ENCODE data around the gene EMX1. TPM values are rescaled to one million over a fixed set of nuclear protein-coding genes. Genes with fewer than 3 reads are reported as not detected.

EMX1 gene
- total RNA-seq, 1 donor from 2014 or later = not detected

DNA sequence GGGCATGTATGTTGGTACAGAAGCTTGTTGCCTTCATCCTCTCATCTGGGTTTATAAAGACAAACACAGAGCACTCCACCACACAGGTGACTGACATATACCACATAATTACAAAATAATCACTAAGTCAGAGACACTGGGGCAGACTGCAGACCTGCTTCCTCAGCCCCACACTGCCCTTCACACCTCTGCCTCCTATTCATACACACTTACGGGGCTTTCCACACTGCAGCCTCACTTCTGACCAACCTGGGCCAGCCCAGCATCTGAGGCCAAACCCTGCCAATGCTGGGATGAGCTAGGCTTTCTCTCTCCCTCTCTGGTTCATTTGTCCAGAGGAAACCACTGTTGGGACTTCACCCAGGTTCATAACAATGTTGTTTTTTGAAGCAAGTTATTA lies 4.5 kb downstream of the EMX1 start:
- H3K9me3 Mint-ChIP-seq (ENCODE audit: unreplicated experiment) = no peaks in the 10 kb centered on the region
- no peaks in the 10 kb centered on the region for H3K36me3 Mint-ChIP-seq (ENCODE audit: unreplicated experiment)
- H3K4me1 Mint-ChIP-seq (ENCODE audit: unreplicated experiment) = peaks cover 21% of the 10 kb centered on the region
- peak; percentile 60 for DNase-seq (ENCODE audit: extremely low spot score, unreplicated experiment)
- peaks cover 69% of the 10 kb centered on the region for H3K27me3 Mint-ChIP-seq (ENCODE audit: unreplicated experiment)
- H3K27ac Mint-ChIP-seq (ENCODE audit: unreplicated experiment) = no peak overlapping the region
- TF ChIP-seq CTCF (IDR thresholded peaks at IDR 0.05) = no peak
- no peak overlapping the region for H3K4me3 Mint-ChIP-seq (ENCODE audit: unreplicated experiment)

DNA sequence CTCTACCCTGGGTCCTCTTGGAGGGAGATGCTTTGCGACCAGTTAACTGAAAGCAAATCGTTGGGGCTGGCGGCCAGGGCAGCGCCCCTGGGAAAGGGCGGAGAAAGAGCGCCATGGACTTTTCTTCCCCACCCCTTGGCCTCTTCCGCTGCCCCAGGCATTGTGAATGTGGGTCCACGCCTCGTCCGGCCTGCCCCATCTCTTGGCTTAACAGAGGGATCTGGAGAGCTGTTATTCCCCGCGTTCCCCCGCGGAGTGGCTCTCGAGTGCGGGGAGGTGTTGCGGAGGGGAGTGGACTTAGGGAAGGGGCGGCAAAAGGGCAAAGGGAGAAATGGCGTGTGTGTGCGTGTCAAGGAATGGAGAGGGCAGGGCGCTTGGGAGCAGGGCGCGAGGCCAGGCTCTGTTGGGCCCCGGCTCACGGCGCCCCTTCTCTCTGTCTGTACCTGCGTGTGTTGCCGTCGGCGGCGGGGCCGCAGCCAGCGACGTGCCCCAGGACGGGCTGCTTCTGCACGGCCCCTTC lies 6.6 kb downstream of the EMX1 start:
- no peaks in the 10 kb centered on the region for H3K9me3 Mint-ChIP-seq (ENCODE audit: unreplicated experiment)
- DNase-seq (ENCODE audit: extremely low spot score, unreplicated experiment) = peak; percentile 79
- no peak overlapping the region for H3K27ac Mint-ChIP-seq (ENCODE audit: unreplicated experiment)
- H3K27me3 Mint-ChIP-seq (ENCODE audit: unreplicated experiment) = peaks cover 61% of the 10 kb centered on the region
- peak overlapping the region; percentile 38 for H3K4me3 Mint-ChIP-seq (ENCODE audit: unreplicated experiment)
- H3K4me1 Mint-ChIP-seq (ENCODE audit: unreplicated experiment) = peaks cover 15% of the 10 kb centered on the region
- no peaks in the 10 kb centered on the region for H3K36me3 Mint-ChIP-seq (ENCODE audit: unreplicated experiment)
- no peak for TF ChIP-seq CTCF (IDR thresholded peaks at IDR 0.05)

DNA sequence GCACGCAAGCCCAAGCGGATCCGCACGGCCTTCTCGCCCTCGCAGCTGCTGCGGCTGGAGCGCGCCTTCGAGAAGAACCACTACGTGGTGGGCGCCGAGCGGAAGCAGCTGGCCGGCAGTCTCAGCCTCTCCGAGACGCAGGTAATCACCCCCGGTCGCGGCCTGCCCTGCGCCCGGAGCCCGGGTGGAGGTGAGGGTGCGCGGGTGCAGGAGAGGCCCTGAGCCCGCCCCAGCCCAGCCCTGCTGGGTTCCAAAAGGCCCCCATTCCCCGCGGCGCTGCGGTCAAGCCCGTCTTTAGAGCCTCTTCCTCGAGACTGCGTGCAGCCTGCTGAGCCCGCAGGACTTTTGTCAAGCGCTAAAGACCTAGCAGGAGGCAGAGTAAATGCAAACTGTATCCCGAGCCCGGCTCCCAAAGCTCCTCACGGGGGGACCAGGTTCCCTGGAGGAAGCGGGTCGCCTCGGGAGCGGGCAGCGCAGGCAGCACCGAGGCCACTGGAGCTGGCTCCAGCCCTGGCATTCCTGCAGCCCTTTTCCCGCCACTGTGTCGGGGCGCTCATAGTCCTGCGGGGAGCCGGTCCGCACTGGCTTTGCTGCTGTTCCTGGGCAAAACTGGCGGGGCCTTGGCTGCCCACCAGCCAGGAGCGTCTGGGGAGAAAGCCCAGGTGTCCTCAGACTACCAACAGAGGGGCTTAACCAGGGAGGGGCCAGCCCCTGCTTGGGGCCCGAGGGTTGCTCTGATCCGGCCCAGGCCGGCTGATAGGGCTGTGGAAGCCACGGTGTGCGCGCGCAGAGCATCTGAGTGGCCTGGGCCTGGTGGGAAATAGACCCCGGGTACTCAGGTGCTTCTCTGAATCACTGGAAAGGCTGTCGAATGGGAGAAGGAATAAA lies 7.3 kb downstream of the EMX1 start:
- peak; percentile 84 for DNase-seq (ENCODE audit: extremely low spot score, unreplicated experiment)
- H3K27me3 Mint-ChIP-seq (ENCODE audit: unreplicated experiment) = peaks cover 53% of the 10 kb centered on the region
- H3K4me3 Mint-ChIP-seq (ENCODE audit: unreplicated experiment) = no peak overlapping the region
- no peak for TF ChIP-seq CTCF (IDR thresholded peaks at IDR 0.05)
- H3K36me3 Mint-ChIP-seq (ENCODE audit: unreplicated experiment) = no peaks in the 10 kb centered on the region
- peaks cover 13% of the 10 kb centered on the region for H3K4me1 Mint-ChIP-seq (ENCODE audit: unreplicated experiment)
- no peaks in the 10 kb centered on the region for H3K9me3 Mint-ChIP-seq (ENCODE audit: unreplicated experiment)
- H3K27ac Mint-ChIP-seq (ENCODE audit: unreplicated experiment) = no peak overlapping the region

GRCh38 chr2:72925328-72925943 lies 8.1 kb downstream of the EMX1 start:
- Mint-ChIP-seq H3K27ac (ENCODE audit: unreplicated experiment) (no peak overlapping the region), H3K36me3 (ENCODE audit: unreplicated experiment) (no peaks in the 10 kb centered on the region), H3K9me3 (ENCODE audit: unreplicated experiment) (no peaks in the 10 kb centered on the region), H3K27me3 (ENCODE audit: unreplicated experiment) (peaks cover 46% of the 10 kb centered on the region), H3K4me1 (ENCODE audit: unreplicated experiment) (peaks cover 9% of the 10 kb centered on the region), H3K4me3 (ENCODE audit: unreplicated experiment) (no peak overlapping the region)
- DNase-seq (ENCODE audit: extremely low spot score, unreplicated experiment) = peak; percentile 76
- no peak for TF ChIP-seq CTCF (IDR thresholded peaks at IDR 0.05)

DNA sequence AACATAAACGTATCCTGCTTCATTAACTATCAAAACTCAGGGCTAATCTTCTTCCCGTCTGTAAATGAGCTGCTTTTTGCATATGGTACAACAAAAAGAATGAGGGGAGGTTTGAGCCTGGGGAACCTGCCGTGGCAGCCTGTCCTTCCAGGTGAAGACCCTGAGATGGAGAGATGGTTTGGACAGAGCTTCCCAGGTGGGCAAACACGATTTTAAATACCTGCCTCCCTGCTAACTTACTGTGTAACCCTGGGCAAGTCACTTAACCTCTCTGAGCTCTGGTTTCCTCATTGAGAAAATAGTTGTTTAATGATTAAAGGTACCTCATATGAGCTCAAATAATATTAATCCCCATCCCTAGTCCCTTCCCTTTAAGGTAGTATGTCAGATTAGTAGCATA lies 9.0 kb downstream of the EMX1 start:
- no peak overlapping the region for H3K4me3 Mint-ChIP-seq (ENCODE audit: unreplicated experiment)
- no peak overlapping the region for H3K27ac Mint-ChIP-seq (ENCODE audit: unreplicated experiment)
- peaks cover 6% of the 10 kb centered on the region for H3K4me1 Mint-ChIP-seq (ENCODE audit: unreplicated experiment)
- no peaks in the 10 kb centered on the region for H3K9me3 Mint-ChIP-seq (ENCODE audit: unreplicated experiment)
- no peak for DNase-seq (ENCODE audit: extremely low spot score, unreplicated experiment)
- H3K27me3 Mint-ChIP-seq (ENCODE audit: unreplicated experiment) = peaks cover 40% of the 10 kb centered on the region
- no peaks in the 10 kb centered on the region for H3K36me3 Mint-ChIP-seq (ENCODE audit: unreplicated experiment)
- no peak for TF ChIP-seq CTCF (IDR thresholded peaks at IDR 0.05)
